ENCODE results near the gene AUTS2.

The AUTS2 gene

GRCh38 chr7:70573071-70573661, 974.9 kb downstream of the AUTS2 start:
- H3K4me3 ChIP-seq (replicated peaks in 1 of 2; ENCODE audit: low read depth in 2 of 2, low read length in 2 of 2) = no peak overlapping the region
- TF ChIP-seq CTCF (IDR thresholded peaks at IDR 0.05; ENCODE audit: low read depth, low read length) = no peak
- DNase-seq (ENCODE audit: low read depth in 2 of 2) = no peak

- no peak overlapping the region for H3K4me3 ChIP-seq (replicated peaks in 1 of 2; ENCODE audit: low read depth in 2 of 2, low read length in 2 of 2)
- TF ChIP-seq CTCF (IDR thresholded peaks at IDR 0.05; ENCODE audit: low read depth, low read length) = no peak
- no peak for DNase-seq (ENCODE audit: low read depth in 2 of 2)
These were observed 975.4 kb downstream of the AUTS2 start for GRCh38 chr7:70573696-70574095.

GRCh38 chr7:70574314-70574834, 976.1 kb downstream of the AUTS2 start:
- H3K4me3 ChIP-seq (replicated peaks in 1 of 2; ENCODE audit: low read depth in 2 of 2, low read length in 2 of 2) = no peak overlapping the region
- DNase-seq (ENCODE audit: low read depth in 2 of 2) = no peak
- no peak for TF ChIP-seq CTCF (IDR thresholded peaks at IDR 0.05; ENCODE audit: low read depth, low read length)

- no peak for DNase-seq (ENCODE audit: low read depth in 2 of 2)
- no peak for TF ChIP-seq CTCF (IDR thresholded peaks at IDR 0.05; ENCODE audit: low read depth, low read length)
- no peak overlapping the region for H3K4me3 ChIP-seq (replicated peaks in 1 of 2; ENCODE audit: low read depth in 2 of 2, low read length in 2 of 2)
These were observed 976.9 kb downstream of the AUTS2 start for GRCh38 chr7:70574970-70575799.

- H3K4me3 ChIP-seq (replicated peaks in 1 of 2; ENCODE audit: low read depth in 2 of 2, low read length in 2 of 2) = no peak overlapping the region
- no peak for DNase-seq (ENCODE audit: low read depth in 2 of 2)
- TF ChIP-seq CTCF (IDR thresholded peaks at IDR 0.05; ENCODE audit: low read depth, low read length) = no peak
These were observed 978.8 kb downstream of the AUTS2 start for GRCh38 chr7:70577078-70577477.

GRCh38 chr7:70578131-70578530, 979.9 kb downstream of the AUTS2 start:
- no peak overlapping the region for H3K4me3 ChIP-seq (replicated peaks in 1 of 2; ENCODE audit: low read depth in 2 of 2, low read length in 2 of 2)
- no peak for TF ChIP-seq CTCF (IDR thresholded peaks at IDR 0.05; ENCODE audit: low read depth, low read length)
- no peak for DNase-seq (ENCODE audit: low read depth in 2 of 2)
